Transverse colon (tissue), 4 donors: Measurements from ENCODE around the gene PLVAP.

Source experiments
- CTCF ChIP-seq, 5 experiments: fragments of 200-600 bp in 3 of 5; fragments of 450-650 bp in 2 of 5; sonication (generic) in 3 of 5; IDR thresholded peaks; 1 replicate in 2 of 5; 2 replicates in 3 of 5; pipeline ENCODE4 v1.5.1; 2016 to 2017; ENCODE audit warnings: antibody characterized with exemption in 5 of 5, inconsistent platforms in 3 of 5, mild to moderate bottlenecking in 2 of 5, moderate library complexity in 1 of 5
- POLR2A ChIP-seq: fragments of 450-650 bp; IDR thresholded peaks from one replicate; pipeline ENCODE4 v1.6.1; 2016; ENCODE audit warnings: antibody characterized with exemption, mild to moderate bottlenecking, moderate library complexity
- POLR2AphosphoS5 ChIP-seq, 3 donors: sonication (generic); formaldehyde crosslinking; IDR thresholded peaks; one replicate each; pipeline ENCODE4 v1.6.1; 2016; ENCODE audit warnings: antibody characterized with exemption in 3 of 3

- TF ChIP-seq POLR2A (no peak), CTCF (IDR thresholded peaks at IDR 0.05) (no peak), POLR2AphosphoS5 (IDR thresholded peaks at IDR 0.05) (no peak)
Observed at GRCh38 chr19:17304386-17305215, 72.5 kb downstream of the PLVAP start.
